GM21717 (cell line): ENCODE measurements around the gene DAB2IP.

Experiments
- ATAC-seq: cut with Tn5 transposase; IDR thresholded peaks from one replicate; pipeline ENCODE4 v1.9.1; 2021; ENCODE audit warnings: mild to moderate bottlenecking, moderate library complexity; ENCODE audit not compliant: unreplicated experiment

DAB2IP gene

GRCh38 chr9:121813519-121814210 is 162.2 kb downstream of the DAB2IP start:
- ATAC-seq: no peak

- no peak for ATAC-seq
These were observed 163.2 kb downstream of the DAB2IP start for GRCh38 chr9:121814594-121814993.

GRCh38 chr9:121815084-121815483 is 163.7 kb downstream of the DAB2IP start:
- no peak for ATAC-seq

GRCh38 chr9:121815546-121816448 is 164.4 kb downstream of the DAB2IP start:
- no peak for ATAC-seq

- no peak for ATAC-seq
These were observed 165.0 kb downstream of the DAB2IP start for GRCh38 chr9:121816449-121816817.

GRCh38 chr9:121816845-121817450 is 165.5 kb downstream of the DAB2IP start:
- no peak for ATAC-seq

- no peak for ATAC-seq
These were observed 166.0 kb downstream of the DAB2IP start for GRCh38 chr9:121817476-121817875.

GRCh38 chr9:121818016-121818661 is 166.7 kb downstream of the DAB2IP start:
- no peak for ATAC-seq

- ATAC-seq: no peak
These were observed 167.5 kb downstream of the DAB2IP start for GRCh38 chr9:121818841-121819427.

GRCh38 chr9:121819428-121820231 is 168.2 kb downstream of the DAB2IP start:
- ATAC-seq: no peak

- ATAC-seq: no peak
These were observed 169.0 kb downstream of the DAB2IP start for GRCh38 chr9:121820286-121821005.

- ATAC-seq: no peak
These were observed 169.9 kb downstream of the DAB2IP start for GRCh38 chr9:121821326-121821725.

GRCh38 chr9:121822093-121823085 is 171.0 kb downstream of the DAB2IP start:
- no peak for ATAC-seq

GRCh38 chr9:121823451-121824169 is 172.2 kb downstream of the DAB2IP start:
- no peak for ATAC-seq

- ATAC-seq: no peak
These were observed 173.2 kb downstream of the DAB2IP start for GRCh38 chr9:121824651-121825030.

GRCh38 chr9:121825031-121825691 is 173.7 kb downstream of the DAB2IP start:
- ATAC-seq: no peak

GRCh38 chr9:121826711-121827110 is 175.3 kb downstream of the DAB2IP start:
- no peak for ATAC-seq
